GM21367 (cell line): ENCODE results near the gene LEPROT.
A peak's percentile ranks its signal among the peaks of the same experiment; 100 is the strongest.

Experiments
- ATAC-seq: cut with Tn5 transposase; IDR thresholded peaks from one replicate; pipeline ENCODE4 v1.9.1; 2021; ENCODE audit not compliant: unreplicated experiment

LEPROT gene

DNA sequence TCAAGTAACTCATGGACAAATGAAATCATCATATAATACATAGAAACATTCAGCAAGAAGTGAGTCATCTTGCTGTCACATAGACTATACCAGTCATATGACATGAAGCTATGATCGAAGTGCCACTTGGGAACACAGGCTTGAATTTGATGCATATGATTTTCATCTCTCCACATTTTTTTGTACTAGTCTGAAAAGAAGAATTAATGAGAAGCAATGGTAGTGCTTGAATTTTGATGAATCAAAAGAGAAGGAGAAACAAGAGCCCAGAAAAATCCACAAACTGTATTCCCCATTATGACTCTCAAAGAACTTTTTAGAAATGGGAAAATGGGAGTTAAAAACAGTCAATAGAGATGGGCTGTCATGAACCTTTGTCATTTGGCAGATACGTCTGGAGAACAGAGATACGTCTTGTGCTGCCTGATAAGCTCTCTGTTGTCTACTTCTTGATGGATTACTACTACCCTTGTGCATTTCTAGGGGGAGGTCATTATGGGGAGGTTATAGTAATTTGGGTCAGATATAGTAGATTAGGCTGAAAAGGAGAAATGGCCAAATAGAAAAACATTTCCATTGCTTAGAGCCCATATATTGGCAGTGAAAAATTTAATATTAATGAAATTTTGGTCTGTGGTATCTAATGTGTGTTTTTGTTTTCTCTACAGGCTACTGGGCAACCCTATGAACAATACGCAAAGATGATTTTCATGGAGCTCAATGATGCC lies 8.0 kb upstream of the LEPROT start:
- ATAC-seq = no peak

DNA sequence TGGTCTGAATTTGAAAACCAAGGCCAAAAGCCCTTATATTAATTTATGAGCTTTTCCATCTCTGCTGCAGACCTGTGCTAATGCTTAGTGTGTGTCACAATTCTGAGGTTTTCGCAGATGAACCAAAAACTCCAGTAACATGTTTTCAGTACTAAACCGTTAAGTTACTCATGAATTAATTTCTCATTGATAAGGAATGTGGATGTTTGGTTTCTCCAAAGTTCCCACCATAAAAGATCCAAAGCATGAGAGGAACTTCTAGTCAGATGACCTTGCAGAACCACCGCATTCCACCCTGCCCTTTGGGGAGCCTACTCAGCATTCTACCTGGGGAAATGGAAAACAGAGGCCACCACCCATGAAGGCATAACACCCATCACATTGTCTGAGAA lies 7.5 kb upstream of the LEPROT start:
- ATAC-seq = no peak

DNA sequence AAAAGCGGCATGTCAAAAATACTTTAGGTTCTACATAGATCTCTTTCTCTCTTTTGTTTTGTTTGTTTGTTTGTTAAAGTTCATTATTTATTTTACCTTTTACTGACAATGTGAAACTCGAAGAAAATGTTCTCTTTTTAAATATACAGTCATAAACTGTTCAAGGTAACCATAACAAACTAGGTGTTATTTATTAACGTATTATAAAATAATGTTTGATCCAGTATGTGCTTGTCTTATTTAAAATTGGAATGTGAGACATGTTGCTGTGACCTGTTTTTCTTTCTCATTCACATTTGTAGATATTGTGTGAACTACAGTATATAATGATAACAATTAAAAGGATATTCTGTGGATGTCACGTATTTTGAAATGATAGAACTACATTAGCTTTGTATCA lies 5.9 kb upstream of the LEPROT start:
- ATAC-seq = no peak

DNA sequence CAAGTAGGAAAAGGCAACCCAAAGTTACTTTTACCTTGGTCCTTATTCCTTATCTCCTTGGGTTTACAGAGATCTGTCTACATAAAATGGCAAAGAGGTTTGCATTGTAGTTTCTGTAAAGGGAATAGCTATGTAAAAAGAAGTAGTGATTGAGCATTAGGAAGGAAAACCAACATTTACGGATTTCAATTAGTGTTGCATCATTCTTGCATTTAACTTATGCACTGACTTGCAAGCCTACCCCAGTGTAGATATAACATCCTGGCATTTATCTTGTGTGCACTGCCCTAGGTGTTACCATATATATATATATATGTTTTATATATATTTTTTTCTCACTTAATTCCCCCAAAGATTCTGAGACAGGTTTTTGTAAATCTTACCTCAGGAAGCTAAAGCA lies 3.7 kb upstream of the LEPROT start:
- no peak for ATAC-seq

DNA sequence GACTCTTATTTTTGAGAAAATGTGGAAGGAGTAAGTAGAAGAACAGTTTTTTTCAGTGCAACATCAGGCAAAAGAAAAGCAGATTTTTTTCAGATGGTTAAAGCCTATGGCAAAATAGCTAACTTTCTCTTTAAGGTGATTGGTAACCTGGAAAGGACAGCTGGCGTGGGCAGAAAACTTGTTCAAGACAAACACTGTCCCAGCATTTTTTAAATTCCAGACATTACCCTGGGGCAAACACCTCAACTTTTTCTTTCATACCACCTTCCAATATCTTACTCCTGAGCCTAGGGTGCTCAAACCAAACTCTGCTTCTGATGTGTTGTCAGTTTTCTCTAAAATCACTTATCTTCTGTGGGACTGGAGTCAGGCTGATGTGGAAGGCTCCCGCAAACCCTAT lies 2.7 kb upstream of the LEPROT start:
- ATAC-seq = no peak

DNA sequence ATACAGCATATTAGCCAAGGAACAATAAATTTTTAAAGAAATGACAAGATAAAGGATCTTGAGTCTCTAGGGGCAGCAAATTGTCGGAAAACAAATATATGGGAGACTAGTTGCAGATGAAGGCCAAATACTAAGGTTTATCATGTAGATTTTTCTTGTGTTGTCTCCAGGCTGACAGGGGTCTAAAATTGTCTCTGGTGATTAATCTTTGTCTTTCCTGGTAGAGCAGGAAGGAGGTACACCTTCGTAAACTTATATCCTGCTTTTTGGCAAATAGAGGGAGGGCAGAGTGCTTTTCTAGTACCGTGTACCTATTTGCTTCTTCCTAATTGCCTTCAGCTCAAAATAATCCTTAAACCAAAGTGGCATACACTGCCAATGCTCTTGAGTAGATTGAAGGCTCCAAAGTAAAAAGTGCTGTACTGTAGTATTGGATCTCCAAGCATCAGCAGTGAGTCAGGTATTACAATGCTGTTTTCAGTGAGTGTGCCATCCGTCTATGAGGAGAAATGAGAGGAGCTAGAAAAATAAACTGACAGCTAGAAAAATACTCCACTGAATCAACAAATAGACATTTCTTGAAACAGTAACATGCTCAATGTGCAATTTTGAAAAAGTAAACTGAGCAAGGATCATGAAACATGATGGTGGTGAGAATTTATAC lies 1.8 kb upstream of the LEPROT start:
- no peak for ATAC-seq

DNA sequence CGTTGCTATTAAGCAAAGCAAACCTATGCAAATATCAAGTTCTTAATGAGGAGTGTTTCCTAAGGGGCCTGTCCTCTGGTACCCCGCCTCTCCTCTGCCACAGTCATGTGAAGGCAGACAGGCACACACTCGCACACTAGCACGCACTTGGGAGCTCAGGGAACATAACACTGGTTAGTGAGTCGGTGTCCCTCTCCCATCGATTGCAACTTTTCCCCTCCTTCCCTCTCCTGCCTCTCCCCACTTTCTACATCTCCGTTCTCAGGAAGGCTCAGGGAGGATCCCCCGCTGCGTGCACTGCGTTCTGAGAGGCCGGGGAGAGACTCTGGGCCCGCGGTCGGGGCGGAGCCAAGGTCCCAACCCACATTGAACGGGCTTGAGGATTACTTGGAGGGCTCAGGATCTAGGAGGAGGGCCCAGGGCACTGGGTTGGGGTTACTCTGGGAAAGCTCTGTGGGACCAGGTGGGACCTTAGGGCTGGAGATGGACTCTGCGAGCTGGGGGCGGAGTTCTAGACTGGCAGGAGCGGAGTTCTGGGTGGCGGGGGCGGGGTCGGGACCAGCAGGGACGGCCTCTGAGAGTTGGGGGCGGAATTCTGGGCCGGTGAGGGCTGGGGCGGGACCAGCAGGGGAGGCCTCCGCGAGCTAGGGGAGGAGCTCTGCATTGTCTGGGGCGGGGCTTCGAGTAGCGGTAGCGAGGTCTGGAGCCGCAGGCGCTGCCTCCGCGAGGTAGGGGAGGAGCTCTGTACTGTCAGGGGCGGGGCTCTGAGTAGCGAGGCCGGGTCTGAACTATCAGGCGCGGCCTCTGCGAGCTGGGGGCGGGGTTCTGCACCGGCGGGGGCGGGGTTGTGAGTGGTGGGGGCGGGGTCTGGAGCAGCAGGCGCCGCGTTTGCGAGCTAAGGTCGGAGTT lies 533 bp upstream of the LEPROT start:
- ATAC-seq = peak; percentile 93

DNA sequence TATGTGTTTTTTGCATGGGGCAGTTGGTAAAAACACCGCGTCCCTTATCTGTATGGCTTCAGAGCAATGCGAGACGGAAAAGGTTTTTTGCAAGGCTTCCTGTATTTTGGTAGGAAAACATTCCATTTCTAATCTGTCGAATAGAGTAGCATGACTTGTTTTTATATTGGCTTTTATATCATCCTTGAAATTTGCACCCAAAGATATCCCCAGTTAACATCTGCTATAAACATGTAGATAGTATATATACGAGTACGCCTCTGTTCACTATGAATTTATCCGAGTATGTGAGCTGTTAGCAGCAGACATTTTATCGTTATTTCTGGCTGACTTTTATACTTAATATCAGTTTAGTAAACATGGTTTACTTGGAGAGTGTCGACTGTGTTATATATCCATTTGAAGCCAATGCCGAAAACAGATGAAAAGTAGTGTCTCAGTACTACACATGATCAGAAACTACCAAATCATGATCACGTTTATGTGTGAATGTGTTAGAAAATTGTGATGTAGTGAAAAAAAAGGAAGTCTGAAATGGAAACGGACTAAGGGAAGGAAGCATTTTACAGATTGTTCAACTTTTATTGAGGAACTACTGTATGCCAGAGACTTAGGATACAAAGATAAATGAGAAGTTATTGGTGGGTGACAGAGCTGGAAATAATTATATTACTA lies 1.0 kb downstream of the LEPROT start:
- no peak for ATAC-seq

DNA sequence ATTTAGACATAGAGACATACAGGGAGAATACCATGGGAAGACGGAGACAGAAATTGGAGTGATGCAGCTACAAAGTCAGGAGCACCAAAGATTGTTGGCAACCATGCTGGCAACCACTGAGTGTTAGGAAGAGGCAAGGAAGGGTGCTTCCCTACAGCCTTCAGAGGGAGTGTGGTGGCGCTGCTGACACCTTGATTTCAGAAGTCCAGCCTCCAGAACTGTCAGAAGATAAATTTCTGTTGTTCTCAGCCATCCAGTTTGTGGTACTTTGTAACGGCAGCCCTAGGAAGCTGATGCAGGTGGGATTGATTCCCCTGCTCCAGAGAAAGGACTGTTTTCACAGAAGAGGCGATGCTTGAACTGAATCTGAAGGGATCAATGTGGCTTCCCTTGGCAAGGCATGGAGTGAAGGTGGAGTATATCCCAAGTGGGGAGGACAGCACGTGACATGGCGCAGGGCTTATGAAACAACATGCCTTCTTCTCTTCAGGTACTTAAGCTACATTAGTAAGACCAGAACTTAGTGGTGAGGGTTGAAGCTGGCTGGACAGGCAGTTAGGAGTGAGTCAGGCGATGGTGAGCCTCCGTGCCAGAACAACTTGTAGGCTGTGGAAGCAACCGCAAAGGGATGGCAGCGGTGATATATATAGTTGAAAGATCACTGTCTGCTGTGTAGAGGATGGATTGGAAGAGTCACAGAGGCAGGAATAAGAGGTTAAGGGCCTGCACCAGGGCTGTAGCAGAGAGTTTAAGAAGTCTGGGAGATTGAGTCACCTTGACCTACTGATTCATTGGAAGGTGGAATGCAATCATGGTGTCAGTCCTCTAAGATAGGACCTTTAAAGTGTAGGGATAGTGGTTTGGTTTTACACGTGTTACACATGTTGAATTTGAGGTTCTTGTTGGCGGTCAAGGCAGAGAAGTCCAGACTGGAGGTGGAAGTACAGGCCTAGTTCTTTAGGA lies 2.1 kb downstream of the LEPROT start:
- no peak for ATAC-seq

DNA sequence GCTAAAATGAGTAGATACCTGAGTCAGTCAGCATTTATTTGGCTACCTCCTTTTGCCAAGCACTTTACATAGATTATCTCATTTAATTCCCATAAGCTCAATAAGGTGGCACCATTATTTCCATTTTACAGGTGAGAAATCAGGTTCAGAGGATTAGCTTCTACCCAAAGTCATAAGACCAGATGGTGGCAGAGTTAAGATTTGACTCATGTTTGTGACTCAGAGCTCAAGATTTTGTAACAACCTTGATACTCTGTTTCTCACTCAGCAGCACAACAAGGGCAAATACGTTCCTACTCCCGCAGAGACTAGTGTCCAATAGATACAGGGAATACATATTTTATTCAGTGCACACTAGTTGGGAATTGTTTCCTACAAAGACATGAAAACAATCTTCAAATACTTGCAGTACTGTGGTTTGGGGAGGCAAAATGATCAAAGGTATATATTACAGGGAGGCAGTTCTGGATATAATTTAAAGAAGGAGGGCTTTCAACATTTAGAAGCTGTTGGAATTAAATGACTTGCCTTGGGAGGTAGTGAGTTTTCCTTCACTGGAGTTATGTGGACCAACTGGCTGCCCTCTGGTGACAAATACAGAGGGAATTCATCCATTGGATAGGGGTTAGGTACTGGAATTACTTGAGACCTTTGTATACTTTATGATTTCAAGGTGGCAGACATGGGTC lies 3.6 kb downstream of the LEPROT start:
- ATAC-seq = no peak

DNA sequence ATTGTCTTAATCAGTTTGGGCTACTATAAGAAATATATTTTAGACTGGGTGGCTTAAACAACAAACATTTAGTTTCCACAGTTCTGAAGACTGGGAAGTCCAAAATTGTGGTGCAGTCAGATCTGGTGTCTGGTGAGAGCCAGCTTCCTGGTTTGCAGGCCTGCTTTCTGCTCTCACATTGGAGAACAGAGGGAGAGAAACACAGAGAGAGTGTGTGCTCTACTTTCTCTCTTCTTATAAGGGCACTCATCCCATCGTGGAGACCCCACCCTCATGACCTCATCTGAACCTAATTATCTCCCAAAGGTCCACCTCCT lies 4.1 kb downstream of the LEPROT start:
- ATAC-seq = no peak

DNA sequence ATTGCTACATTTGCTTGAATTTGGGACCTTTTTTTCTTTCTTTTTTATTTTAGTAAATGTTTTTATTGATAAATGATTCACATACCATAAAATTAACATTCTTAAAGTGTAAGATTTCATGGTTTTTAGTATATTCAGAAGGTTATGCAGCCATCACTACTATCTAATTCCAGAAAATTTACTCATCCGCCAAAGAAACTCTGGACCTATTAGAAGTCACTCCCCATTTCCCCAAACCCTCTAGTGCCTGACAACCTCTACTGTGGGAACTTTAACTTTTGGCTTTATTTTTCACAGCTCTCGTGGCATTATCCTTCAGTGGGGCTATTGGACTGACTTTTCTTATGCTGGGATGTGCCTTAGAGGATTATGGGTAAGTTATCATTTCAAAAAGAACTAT lies 4.5 kb downstream of the LEPROT start:
- no peak for ATAC-seq

DNA sequence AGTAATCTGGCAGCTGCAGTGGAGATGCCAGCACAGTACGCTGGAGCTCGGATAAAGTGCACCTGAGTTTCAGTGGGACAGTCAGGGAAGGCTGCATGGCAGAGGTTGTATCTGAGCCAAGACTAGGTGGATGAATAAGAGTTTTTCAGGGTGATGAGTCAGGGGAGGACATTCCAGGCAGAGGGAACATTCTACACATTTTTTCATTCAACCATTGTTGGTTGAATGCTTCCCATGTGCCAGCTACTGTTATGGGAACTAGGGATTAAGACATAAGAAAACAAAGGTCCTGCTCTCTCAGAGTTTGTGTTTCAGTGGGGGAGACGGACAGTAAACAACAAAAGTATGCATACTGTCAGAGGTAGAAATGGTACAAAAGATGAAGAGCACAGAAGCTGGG lies 5.2 kb downstream of the LEPROT start:
- no peak for ATAC-seq

DNA sequence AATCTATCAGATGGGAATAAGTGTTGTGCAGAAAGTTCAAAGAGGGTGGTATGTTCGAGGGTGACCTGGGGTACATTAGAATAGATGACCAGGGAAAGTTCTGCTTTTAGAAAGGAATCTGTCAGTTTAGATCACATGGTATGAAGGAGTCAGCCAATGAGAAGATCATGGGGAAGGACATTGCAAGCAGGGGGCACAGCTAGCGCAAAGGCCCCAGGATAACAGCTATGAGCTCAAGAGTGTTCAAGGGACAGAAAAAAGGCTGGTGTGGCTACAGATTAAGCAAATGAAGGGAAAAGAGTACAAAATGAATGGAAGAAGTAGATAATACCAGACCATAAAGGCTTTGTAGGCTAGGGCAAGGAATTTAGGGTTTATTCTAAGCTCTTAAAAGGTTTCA lies 8.6 kb downstream of the LEPROT start:
- ATAC-seq = no peak

DNA sequence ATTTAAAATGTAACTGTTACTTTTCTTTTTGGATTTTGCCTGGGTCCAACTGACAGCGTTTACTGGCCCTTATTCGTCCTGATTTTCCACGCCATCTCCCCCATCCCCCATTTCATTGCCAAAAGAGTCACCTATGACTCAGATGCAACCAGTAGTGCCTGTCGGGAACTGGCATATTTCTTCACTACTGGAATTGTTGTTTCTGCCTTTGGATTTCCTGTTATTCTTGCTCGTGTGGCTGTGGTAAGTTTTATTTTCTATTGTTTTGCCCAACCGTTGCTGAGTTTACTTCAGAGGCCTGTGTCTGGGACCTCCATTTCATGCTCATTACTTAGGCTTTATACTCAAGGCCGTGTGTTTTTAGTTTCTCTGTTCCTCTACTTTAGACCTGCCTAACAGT lies 9.3 kb downstream of the LEPROT start:
- no peak for ATAC-seq

DNA sequence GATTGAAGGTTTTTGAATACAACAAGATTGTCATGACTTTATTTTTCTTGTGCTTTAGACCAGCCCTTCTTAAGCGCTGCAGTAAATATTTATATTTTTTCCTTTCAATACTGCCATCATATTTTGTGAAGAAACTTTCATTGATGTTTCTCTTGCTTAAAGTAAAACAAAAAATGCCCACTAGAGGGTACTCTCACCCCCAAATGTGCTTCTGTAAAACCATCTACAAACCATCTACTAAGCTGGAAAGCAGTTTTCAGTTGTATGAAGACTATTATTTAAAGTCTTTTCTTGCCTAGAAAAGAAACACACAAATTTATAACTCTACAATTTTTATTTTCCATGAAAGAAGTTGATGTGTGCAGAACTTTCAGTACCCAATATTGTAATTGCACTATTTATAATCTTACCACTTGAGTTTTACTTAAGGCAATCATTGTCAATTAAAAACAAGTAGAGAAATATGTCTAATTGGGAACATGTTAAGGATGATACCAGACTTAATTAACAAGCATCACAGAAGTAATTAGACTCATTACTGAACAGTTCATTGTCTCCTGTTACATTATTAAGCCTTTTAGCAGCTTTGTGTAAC lies 10.7 kb downstream of the LEPROT start:
- ATAC-seq = peak; percentile 70

DNA sequence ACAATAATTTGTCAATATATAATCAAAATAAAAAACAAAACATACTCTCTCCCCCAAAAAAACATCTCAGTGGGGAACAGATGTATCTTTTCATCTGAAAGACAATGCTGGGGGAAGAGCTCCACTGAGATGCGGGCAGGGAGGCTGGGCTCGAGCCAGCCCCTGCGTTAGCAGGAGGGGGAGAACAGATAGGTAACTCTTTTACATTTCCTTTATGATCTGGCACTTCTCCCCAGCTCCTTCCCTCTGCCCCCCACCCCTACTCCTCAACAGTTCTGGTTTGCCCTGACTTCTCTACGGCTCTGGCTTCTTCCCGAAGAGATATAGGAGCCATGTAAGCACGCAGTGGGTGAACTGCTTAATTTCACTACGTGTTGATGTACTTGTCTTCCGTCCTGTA lies 12.4 kb downstream of the LEPROT start:
- no peak for ATAC-seq

DNA sequence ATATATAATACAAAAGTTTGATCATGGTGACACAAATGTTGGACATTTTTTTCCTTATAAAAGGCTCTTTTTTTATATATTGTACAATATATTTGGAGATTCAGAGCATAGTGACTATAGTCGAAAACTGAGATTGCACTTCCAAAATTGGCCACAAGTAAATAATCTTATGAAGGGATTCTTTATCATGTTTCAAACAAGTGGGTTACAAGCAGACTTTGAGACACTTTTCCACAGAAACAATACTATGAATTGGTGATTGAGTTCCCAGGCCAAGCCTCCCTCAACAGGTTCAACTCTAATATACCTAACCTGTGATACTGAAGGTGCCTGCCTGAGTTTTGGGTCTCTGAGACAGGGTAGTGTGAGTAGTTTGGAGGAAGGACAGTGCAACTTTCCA lies 13.8 kb downstream of the LEPROT start:
- no peak for ATAC-seq

DNA sequence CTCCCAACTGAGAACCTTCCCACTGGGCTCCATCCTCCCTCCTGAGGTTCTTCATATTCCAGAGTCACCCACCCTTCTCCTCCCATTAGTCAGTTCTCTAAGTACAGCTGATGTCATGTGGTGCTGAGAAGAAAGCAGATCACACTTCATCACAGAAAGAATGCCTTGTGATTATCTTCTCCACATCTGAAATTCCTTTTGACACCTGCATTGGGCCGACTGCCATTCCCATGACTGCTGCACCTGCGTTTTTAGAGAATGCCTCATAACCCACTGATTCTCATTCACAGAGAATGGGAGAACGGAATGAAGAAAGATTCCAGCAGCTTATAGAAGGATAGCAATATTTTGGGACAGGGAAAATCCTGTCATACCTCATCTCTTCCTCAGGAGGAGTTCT lies 14.3 kb downstream of the LEPROT start:
- ATAC-seq = no peak
